Measurements from ENCODE around the gene AFAP1L1. TPM values are rescaled to one million over a fixed set of nuclear protein-coding genes. Genes with fewer than 3 reads are reported as not detected.
"Not testable (repeated sequence)": the region's sequence is repeated elsewhere in the genome, so short reads cannot be mapped to it uniquely, and the experiment has no call there.

AFAP1L1 gene
- total and polyA plus RNA-seq, 2 donors (not counting 3 experiments of a cell fraction or from before 2014, with no cell fraction given) = 7.9 to 73.2 TPM

GRCh38 chr5:149391076-149391475 lies 119.4 kb downstream of the AFAP1L1 start:
- H3K27ac ChIP-seq (ENCODE audit: insufficient read depth, low read depth, low read length); H2AFZ ChIP-seq (ENCODE audit: low read depth, low read length); H3K27me3 ChIP-seq (ENCODE audit: control insufficient read depth in 2 of 2, insufficient read depth in 2 of 2, low read length in 2 of 2); DNase-seq (ENCODE audit: low read depth, low spot score); H3K36me3 ChIP-seq (ENCODE audit: control insufficient read depth in 2 of 2, extremely low read depth in 1 of 2, insufficient read depth in 2 of 2, low read length in 2 of 2); intact Hi-C loops (cut with micrococcal nuclease); dilution Hi-C loops (cut with MboI; ENCODE audit: extremely low pct_ligation_motif_present, low sequenced_read_pairs); FAIRE-seq; H3K4me3 ChIP-seq (replicated peaks in 1 of 3; ENCODE audit: insufficient read depth in 1 of 3, low read depth in 1 of 3, low read length in 3 of 3); H3K9me3 ChIP-seq (replicated peaks; ENCODE audit: control insufficient read depth, insufficient read depth, low read length); BruUV-seq (replicated peaks); H3K79me2 ChIP-seq (ENCODE audit: control insufficient read depth, insufficient read depth, low read length); H4K20me1 ChIP-seq (replicated peaks; ENCODE audit: control insufficient read depth, extremely low read depth, insufficient read depth, low read length); H3K4me1 ChIP-seq (ENCODE audit: control insufficient read depth, extremely low read depth, insufficient read depth, low read length); H3K9ac ChIP-seq (replicated peaks; ENCODE audit: extremely low read depth, insufficient read depth, low read length); POLR2A ChIA-PET; H3K4me2 ChIP-seq (ENCODE audit: insufficient read depth, low read length); H3K9me1 ChIP-seq (replicated peaks; ENCODE audit: control insufficient read depth, extremely low read depth, insufficient read depth, low read length): not testable (repeated sequence)
- CTCF ChIA-PET = interaction anchor here (0.9 kb wide), 1 partner anchor 16 kb away, joined by 3 read pairs; no protein-coding TSS in a partner anchor

Other genes starting within 250 kb of the AFAP1L1 start
- gene SH3TC2, start 208.8 kb upstream of the AFAP1L1 start, total RNA-seq = 3.3 and 4.3 TPM in 2 replicates
- 0.81 and 0.91 TPM in 2 replicates for gene SH3TC2, start 208.8 kb upstream of the AFAP1L1 start, polyA plus RNA-seq
- 25.7 and 42.1 TPM in 2 replicates for gene ABLIM3, start 130.4 kb upstream of the AFAP1L1 start, total RNA-seq
- 14.9 and 16.7 TPM in 2 replicates for gene ABLIM3, start 130.4 kb upstream of the AFAP1L1 start, polyA plus RNA-seq
- gene GRPEL2, start 73.6 kb downstream of the AFAP1L1 start, total RNA-seq = 32.5 and 41.0 TPM in 2 replicates
- 5.8 and 7.6 TPM in 2 replicates for gene GRPEL2, start 73.6 kb downstream of the AFAP1L1 start, polyA plus RNA-seq
- 17.0 and 23.3 TPM in 2 replicates for gene PCYOX1L, start 86.2 kb downstream of the AFAP1L1 start, total RNA-seq
- 28.1 and 29.9 TPM in 2 replicates for gene PCYOX1L, start 86.2 kb downstream of the AFAP1L1 start, polyA plus RNA-seq
- gene IL17B, start 107.4 kb downstream of the AFAP1L1 start, total RNA-seq = not detected in 2 replicates
- gene IL17B, start 107.4 kb downstream of the AFAP1L1 start, polyA plus RNA-seq = 0.37 TPM in 1 of 2 replicates, not detected in the other